Cardiac muscle cell (in vitro differentiated cells and primary cell): ENCODE measurements around the gene RIMS4. TPM values are rescaled to one million over a fixed set of nuclear protein-coding genes. Genes with fewer than 3 reads are reported as not detected.

Experiments
- DNase-seq, 2 donors: peaks; one replicate each; pipeline versions ENCODE4 v3.0.0 to v3.0.0-alpha.2; 2010 to 2017; ENCODE audit warnings: low read depth in 1 of 2, low spot score in 1 of 2
- H3K27ac ChIP-seq: fragments of 200-600 bp; sonication (generic); 2 replicates; pipeline ENCODE4 v1.5.1; 2016
- H3K27me3 ChIP-seq: fragments of 200-600 bp; sonication (generic); 2 replicates; pipeline ENCODE4 v1.6.0; 2016; ENCODE audit warnings: control low read depth
- H3K36me3 ChIP-seq: fragments of 200-600 bp; sonication (generic); 2 replicates; pipeline ENCODE4 v1.5.1; 2016; ENCODE audit warnings: control low read depth
- H3K4me1 ChIP-seq: fragments of 200-600 bp; sonication (generic); 2 replicates; pipeline ENCODE4 v1.8.1; 2017; ENCODE audit warnings: low read depth, mild to moderate bottlenecking, mixed run types
- H3K4me3 ChIP-seq: fragments of 200-600 bp; sonication (generic); 2 replicates; pipeline ENCODE4 v1.5.1; 2016; ENCODE audit warnings: mild to moderate bottlenecking
- H3K9me3 ChIP-seq: fragments of 200-600 bp; sonication (generic); 2 replicates; pipeline ENCODE4 v1.5.1; 2017; ENCODE audit warnings: low read depth, mild to moderate bottlenecking, control low read depth
- CTCF ChIP-seq: IDR thresholded peaks from 2 replicates; pipeline ENCODE4 v1.5.1; 2012; ENCODE audit warnings: low read depth, mild to moderate bottlenecking, low read length
- polyA plus RNA-seq: library from polyadenylated mRNA; unstranded; fragments of >200 nt; fragmentation: Nextera tagmentation; extraction: Ambion mirVana; gene quantifications from 2 replicates; pipeline ENCODE4 v1.2.1, GENCODE V29; 2016
- total RNA-seq: library from RNA; depleted of rRNA; stranded (reverse); fragments of >200 nt; gene quantifications from 2 replicates; pipeline ENCODE4 v1.2.3, GENCODE V29; 2016

RIMS4 gene
- total and polyA plus RNA-seq, 2 experiments from 2014 or later: 3.6 to 4.3 TPM

DNA sequence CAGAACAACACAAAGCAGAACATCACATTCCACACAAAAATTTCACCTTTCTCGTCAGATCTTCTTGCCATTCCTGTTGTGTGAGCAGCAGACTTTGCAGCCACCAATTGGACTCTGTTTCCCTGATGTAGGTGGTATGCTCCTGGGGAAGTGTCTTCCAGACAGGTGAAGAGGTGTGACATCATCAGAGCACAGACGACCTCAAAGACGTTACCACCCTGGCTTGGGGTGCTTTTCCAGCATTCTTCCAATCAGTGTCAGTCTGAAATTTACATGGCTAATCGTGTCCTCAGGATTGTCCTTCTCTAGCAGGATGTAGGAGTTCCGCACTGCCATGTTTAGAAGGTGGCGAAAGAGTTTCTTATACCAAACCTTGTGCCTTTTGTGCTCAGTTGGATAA, 31.6 kb upstream of the RIMS4 start:
- no peak for TF ChIP-seq CTCF
- Histone ChIP-seq H3K27ac (no peak overlapping the region), H3K4me1 (peaks cover 5% of the 10 kb centered on the region), H3K9me3 (no peaks in the 10 kb centered on the region), H3K36me3 (no peaks in the 10 kb centered on the region), H3K4me3 (no peak overlapping the region), H3K27me3 (no peaks in the 10 kb centered on the region)
- no peak for DNase-seq

DNA sequence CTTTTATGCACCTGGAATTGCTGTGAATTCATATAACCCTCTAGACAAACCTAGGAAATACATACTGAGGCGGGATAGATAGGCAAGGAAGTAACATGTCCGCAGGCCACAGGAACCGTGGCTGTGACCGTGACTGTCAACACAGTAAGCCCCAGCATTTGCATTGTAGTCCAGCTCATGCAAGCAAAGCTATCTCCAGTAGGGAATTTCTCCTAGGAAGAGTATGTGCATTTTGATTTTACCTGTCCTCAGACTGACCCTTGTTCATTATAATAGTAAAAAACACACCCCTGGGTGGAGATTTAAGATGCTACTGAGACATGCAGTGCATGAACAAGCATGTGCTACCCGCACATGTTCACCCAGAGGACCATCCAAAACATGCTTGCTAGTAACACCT, 30.5 kb upstream of the RIMS4 start:
- Histone ChIP-seq H3K9me3 (no peaks in the 10 kb centered on the region), H3K27ac (no peak overlapping the region), H3K36me3 (no peaks in the 10 kb centered on the region), H3K27me3 (no peaks in the 10 kb centered on the region), H3K4me3 (no peak overlapping the region), H3K4me1 (peaks cover 5% of the 10 kb centered on the region)
- DNase-seq: no peak
- no peak for TF ChIP-seq CTCF

DNA sequence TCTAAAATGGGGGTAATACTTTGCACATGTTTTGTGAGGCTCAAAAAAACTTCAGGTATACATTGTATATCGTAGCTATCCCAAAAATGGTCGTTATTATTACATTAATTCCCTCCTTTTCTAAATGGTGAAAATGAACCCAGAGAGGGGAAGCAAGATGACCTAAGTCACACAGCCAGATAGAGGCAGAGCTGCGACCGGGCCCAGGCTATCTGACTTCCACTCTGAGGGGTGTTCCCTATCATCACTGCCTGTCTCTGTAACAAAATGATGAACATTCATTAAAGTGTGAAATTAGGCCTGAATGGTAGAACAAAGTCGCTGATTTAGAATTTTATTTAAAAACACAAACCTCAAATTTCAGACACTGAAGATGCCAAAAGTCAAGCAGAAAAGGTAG, 29.1 kb upstream of the RIMS4 start:
- DNase-seq: no peak
- Histone ChIP-seq H3K9me3 (no peaks in the 10 kb centered on the region), H3K36me3 (no peaks in the 10 kb centered on the region), H3K27me3 (no peaks in the 10 kb centered on the region), H3K4me3 (no peak overlapping the region), H3K27ac (no peak overlapping the region), H3K4me1 (peaks cover 5% of the 10 kb centered on the region)
- TF ChIP-seq CTCF: no peak

DNA sequence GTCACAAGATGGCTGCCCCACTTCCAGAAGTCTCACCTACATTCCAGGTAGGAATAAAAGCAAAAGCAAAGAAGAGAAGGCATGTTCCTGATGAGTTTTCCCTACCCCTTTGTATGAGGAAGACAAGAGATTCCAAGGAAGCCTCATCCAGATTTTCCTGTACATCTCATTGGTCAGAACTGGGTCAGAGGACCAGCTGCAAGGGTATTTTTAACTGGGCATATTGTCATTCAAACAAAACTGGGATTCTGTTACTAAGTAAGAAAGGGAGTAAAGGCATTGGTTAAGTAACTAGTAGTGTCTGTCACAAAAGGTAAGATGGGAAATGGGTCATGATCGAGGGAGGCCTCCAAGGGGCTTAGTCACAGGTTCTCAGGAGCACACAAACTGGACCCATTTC, 28.2 kb upstream of the RIMS4 start:
- Histone ChIP-seq H3K9me3 (no peaks in the 10 kb centered on the region), H3K27ac (no peak overlapping the region), H3K4me3 (no peak overlapping the region), H3K4me1 (peaks cover 5% of the 10 kb centered on the region), H3K27me3 (no peaks in the 10 kb centered on the region), H3K36me3 (no peaks in the 10 kb centered on the region)
- DNase-seq: no peak
- no peak for TF ChIP-seq CTCF

DNA sequence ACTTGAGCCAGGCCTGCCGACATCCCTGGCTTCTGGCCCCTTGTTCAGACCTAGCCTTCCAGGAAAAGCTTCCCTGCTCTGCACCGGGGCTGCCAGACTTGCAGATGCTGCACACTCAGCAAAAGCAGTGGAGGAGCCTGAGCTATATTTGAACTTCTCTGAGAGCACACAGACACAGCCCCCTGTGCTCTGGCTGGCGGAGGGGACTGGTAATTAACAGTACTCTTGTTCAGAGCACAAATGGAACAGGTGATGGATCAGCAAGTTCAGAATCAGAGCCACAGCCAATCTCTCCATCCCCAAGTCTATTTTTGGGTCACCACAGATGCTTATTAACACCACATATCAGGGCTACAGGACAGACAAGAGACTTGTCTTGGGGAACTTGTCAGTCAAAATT, 27.6 kb upstream of the RIMS4 start:
- Histone ChIP-seq H3K27ac (no peak overlapping the region), H3K27me3 (no peaks in the 10 kb centered on the region), H3K9me3 (no peaks in the 10 kb centered on the region), H3K36me3 (no peaks in the 10 kb centered on the region), H3K4me1 (peaks cover 5% of the 10 kb centered on the region), H3K4me3 (no peak overlapping the region)
- DNase-seq: peak in 1 of 2 donors; percentile 51
- no peak for TF ChIP-seq CTCF

DNA sequence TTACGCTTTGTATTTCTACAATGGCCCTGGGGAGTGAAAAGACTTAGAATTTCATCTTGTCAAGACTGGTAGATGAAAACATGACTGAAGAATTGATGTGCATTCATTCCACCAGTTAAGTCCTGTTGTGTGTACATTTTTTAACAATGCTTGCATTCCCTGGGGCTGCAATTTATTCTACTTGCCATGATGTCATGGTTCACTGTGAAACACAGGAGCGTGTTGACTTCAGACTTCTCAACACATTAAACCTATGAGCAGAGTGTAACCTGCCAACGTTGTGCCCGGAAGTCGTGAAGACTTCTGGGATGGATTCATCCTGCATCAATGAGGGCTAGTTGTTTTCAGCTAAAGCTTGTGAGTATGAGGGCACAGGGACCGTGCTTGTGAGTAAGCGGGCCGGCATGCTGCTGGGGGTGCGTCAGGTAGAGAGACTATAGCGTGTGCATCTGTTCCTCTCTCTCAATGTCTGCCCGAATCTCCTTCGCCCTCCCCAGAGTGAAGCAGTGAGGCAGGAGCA, 26.3 kb upstream of the RIMS4 start:
- no peak overlapping the region for H3K27ac ChIP-seq
- H3K4me3 ChIP-seq: no peak overlapping the region
- H3K27me3 ChIP-seq: no peaks in the 10 kb centered on the region
- peaks cover 5% of the 10 kb centered on the region for H3K4me1 ChIP-seq
- no peak for TF ChIP-seq CTCF
- no peaks in the 10 kb centered on the region for H3K9me3 ChIP-seq
- no peaks in the 10 kb centered on the region for H3K36me3 ChIP-seq
- no peak for DNase-seq
